Measurements from ENCODE around the gene TPBGL.

The TPBGL gene, protein sequence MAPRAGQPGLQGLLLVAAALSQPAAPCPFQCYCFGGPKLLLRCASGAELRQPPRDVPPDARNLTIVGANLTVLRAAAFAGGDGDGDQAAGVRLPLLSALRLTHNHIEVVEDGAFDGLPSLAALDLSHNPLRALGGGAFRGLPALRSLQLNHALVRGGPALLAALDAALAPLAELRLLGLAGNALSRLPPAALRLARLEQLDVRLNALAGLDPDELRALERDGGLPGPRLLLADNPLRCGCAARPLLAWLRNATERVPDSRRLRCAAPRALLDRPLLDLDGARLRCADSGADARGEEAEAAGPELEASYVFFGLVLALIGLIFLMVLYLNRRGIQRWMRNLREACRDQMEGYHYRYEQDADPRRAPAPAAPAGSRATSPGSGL

DNA sequence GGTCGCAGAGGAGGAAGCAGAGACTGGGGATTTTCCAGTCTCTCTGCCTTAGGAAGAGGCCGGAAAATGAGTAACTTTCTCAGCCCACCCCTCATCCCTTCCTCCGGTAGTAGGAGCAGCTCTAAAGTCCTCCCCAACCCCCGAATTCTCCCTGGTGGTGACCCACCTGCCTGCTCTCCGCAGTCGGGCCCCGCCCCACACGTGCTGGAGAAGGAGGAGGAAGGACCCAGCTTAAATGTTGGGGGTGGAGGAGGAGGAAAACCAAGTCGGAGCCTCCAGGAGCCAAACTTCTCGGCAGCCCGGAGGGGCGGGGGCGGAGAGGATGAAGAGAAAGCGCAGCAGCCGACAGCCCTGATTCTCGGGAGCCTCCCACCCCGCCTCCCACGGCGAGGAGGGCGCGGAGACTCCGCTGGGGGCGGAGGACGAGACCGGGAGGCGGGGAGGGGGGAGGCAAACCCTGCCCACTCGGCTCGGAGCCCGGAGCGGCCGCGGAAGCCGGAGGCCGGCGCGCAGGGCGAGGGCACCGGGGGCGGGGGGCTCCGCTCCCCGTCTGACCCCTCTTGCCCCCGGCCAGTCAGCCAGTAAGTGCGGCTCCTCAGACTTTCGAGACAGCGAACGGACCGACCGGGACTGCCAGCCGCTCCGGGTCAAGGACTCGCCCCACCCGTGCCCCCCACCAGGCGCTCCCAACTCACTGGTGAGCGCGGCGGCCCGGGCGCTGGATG lies at the start of gene TPBGL:
TSS of gene TPBGL (plus strand) at position 464 of the 725 bp plus-strand sequence. CDS start 276 bp downstream, outside the sequence.
- peak; percentile 36 to 40 for DNase-seq

DNA sequence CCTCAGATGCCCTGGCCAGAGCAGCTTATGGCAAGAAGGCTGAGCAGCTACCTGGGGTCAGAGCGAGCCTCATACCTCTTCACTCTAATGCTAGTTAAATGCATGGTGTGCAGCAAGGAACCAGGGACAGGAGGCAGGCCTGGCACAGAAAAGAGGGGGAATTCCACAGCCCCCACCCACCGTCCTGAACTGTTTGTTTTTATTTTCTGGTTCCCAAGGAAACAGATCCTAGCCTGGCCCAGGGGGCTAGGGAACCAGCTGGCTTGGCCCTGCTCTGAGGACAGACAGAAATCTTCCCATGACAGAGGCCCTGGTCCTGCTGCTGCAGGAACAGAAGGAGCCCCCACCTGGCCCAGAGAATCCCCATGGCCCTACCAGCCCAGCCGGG lies 49.2 kb upstream of the TPBGL start:
- no peak for DNase-seq

DNA sequence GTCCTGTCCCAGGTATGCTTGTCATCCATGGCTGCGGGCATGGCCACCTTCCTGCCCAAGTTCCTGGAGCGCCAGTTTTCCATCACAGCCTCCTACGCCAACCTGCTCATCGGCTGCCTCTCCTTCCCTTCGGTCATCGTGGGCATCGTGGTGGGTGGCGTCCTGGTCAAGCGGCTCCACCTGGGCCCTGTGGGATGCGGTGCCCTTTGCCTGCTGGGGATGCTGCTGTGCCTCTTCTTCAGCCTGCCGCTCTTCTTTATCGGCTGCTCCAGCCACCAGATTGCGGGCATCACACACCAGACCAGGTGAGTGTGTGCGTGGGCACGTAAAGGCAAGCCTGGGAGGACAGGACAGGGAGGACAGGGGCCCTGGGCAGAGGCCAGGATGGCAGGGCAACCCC lies 47.3 kb upstream of the TPBGL start:
- DNase-seq = no peak

DNA sequence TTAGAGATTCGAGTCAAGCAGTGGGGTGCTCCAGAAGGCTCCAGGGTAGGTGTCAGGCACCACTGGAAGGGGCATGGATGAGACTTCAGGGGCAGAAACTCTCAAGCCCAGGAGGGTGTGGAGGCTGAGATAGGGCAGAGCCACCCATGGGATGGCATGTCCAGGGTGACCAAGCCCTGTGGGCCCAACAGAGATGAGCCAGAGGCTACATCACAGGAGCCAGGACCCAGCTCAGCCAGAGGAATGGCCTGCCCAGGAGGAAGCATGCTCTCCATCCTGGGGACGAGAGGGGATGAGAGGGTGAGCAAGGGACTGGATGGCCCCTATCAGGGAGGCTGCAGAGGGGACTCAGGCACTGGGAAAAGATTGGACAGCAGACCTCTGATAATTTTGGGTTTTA lies 46.9 kb upstream of the TPBGL start:
- DNase-seq = no peak

DNA sequence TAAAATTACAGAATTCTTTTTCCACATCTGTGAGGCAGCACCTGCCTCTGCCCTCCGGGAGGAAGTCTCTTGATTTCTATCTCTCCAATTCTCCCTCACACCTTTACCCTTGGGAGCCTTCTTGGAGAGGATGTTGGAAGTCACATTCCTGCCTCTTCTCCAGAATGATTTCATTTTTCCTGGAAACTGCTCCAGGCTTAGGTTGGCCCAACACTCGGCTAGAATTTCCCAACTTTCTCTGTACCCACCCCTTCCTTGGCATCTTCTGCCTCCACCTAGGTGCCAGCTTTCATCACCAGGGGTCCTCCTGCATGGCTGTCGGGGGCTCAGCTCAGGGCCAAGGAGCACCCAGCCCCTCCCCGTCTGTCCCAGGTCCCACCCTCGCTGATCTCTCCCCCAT lies 46.4 kb upstream of the TPBGL start:
- no peak for DNase-seq

DNA sequence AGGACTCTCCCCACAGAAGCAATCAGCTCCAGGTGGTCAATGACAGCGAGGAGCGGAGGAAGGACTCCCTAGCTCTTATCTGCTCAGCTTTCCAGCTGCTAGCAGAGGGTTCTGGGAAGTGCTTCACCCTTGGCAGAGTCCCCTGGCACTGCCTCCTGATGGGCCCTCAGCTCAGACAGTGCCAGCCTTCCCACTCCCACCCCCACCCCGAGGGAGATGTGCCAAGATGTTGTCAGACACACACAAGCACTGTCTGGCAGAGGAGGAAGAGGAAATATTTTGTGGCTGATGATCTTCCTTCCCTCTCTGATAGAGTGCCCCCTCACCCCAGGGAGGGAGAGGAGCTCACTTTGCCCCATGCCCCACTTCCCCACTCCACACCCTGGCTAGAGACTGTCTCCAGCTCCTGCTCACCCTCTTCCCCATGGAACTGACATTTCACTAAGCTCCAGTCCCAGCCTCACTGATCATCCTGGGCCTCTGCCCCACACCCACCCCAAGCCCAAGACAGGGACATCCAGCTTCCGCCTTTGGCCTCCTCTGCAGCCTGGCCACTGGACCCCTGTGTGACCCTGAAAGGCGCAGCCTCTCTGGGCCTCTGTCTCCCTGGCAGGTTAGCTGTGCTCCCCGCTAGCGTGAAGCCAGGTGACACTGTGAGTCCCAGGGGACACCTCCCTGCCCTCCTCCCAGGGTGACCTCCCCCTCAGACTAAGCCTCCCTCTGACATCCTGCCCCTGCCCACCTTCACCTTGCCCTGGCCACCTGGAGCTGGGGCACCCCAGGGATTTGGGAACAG lies 45.2 kb upstream of the TPBGL start:
- DNase-seq = no peak

DNA sequence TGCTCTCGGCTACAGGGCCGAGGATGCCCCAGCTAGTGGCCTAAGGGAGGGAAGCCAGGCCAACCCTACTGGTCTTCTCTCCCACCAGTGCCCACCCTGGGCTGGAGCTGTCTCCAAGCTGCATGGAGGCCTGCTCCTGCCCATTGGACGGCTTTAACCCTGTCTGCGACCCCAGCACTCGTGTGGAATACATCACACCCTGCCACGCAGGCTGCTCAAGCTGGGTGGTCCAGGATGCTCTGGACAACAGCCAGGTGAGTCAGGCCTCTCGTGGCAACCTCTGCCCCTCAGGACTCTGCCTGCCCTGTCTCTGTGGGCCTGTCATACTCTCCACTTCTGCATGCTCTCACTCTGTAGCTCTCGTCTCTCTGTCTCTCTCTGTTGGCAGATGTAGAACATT lies 44.1 kb upstream of the TPBGL start:
- no peak for DNase-seq

DNA sequence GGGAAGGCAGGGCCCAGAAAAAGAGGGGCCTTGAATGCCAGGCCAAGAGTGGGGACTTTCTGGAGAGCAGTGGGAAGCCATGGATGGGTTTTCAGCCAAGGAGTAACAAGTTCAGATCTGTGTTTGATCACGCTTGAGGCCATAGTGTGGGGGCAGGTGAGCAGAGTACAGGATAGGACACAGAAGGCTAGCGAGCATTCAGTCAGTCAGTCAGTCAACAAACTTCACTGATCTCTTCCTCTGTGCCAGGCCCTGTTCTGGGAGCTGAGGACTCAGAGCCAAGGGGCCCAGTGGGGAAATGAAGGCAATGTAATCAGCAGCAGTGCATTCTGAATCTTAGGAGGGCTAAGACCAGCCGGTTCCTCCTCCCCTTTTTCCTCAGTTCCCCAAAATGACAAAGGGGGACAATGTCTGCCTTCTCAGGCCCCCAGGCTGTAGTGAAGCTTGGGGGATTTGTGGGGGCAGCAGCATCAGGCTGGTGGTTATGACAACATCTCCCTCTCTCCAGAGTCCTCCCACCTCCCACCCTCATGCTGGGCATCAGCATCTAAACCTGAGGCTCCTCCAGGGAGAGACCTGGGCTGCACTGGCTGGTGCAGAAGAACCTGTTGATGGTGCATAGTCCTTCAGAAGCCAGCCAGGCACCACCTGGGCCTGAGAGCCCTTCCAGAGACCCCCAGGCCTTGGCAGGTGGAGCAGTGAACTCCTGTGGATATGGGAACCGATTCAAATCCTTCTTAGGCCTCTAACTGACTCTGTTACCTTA lies 42.9 kb upstream of the TPBGL start:
- no peak for DNase-seq

DNA sequence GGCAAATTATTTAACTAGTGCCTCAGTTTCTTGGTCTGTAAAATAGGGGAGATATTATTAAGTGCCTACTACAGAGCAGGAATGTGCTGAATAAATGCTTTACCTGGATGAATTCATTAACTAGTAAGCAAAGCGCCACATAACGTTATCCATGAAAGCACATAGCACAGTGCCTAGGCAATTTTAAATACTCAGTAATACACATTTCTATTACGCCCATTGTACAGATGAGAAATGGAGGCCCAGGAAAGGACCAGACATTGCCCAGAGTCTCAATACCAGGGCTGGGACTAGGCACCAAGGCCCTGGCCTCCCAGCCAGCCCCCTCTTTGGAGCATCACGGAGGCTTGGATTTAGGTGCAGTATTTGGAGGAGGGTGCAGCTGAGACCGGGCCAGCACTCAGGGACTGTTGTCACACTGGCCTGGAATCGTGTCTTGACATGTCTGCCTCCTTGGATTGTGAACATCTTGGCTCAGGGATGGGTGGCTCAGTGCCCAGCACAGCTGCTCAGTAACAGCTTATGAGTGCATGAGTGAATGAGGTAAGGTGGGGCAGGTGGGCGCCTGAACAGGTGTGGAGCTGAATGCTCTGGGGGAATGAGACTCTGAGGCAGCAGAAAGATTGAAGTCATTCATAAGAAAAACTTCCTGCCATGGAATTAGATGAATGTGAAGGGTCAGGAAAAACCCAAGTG lies 42.1 kb upstream of the TPBGL start:
- DNase-seq = no peak

DNA sequence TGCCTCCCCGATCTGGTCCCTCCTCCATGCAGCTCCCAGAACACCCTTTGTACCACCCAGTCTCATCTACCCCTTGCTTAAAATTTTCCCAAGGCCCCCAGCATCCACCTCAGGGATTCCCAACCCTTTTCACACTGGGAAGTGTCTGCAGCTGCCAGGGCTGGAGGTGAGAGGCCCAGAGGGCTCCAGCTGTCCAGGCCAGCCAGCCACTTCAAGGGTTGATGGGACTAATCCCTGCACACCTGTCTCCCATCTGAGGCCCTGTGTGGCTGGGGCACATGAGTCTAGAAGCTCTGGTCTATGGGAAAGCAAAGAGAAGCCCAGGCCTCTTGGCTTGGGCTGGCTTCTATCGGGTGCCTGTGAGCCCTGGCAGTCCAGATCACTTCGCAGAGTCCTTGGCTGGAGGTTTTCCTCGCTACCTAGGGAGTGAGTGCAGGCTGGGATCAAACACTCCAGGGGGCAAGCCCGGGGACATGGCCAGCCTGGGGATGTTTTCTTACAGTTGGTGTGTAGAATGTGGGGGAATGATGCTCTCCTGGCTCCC lies 41.1 kb upstream of the TPBGL start:
- no peak for DNase-seq

DNA sequence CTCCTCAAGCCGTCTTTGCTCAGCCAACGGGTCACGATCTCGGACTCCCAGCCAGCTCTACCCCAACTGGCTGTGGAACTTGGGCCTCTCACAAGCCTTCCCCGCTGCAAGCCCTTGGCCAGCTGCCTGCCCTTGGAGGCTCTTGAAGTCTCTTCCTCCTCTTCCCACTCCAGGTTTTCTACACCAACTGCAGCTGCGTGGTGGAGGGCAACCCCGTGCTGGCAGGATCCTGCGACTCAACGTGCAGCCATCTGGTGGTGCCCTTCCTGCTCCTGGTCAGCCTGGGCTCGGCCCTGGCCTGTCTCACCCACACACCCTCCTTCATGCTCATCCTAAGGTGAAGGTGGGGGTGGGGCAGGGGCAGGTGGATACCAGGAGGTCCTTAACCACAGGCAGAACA lies 40.5 kb upstream of the TPBGL start:
- DNase-seq = no peak

DNA sequence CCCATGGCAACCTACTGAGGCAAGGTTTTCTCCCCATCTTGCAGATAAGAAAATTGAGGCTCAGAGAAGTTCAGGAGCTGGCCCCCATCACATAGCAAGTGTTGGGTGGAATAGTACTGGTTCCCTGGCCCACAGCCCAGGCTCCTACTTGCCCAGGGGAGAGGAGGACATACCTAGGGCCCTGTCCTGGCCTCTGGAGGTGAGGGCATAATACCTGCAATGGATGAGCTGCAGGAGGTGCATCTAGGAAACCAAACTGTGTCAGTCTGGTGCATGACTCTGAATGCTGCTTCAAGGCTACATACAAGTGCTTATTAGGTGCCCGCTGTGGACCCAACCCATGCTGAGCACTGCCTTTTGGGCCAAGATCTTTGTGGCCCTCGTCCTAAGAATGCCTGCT lies 40.0 kb upstream of the TPBGL start:
- no peak for DNase-seq

DNA sequence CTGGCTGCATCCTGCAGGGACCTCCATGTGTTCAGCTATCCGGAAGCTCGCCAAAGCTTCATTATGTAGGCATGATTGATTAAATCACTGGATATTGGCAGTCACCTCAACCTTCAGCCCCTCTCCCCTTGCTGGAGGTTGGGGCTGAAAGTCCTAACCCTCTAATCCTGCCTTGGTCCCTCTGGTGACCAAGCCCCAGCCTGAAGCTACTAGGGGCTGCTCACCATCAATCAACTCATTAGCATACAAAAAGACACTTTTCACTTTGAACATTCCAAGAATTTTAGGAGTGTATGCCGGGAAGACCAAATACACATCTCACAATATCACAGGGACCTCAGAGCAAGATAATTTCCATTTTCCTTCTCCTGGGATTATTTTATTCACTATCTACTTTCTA lies 38.8 kb upstream of the TPBGL start:
- DNase-seq = no peak

DNA sequence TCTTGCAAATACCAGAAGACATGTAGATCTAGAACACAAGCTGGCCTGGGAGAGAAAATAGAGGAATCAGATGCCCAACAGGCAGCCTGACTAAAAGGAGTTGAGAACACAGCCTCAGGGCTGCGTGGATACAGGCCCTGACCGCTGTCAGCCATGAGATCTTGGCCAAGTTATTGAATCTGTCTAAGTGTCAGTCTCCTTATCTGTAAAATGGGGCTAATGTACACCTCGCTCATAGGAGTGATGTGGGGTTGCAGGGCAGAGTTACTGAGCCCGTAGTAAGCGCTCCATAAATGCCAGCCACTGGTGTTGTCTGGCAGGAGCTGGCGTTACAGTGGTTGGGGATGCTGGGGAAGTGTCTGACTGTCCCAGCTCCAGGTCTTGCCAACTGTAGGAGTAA lies 38.4 kb upstream of the TPBGL start:
- DNase-seq = no peak

DNA sequence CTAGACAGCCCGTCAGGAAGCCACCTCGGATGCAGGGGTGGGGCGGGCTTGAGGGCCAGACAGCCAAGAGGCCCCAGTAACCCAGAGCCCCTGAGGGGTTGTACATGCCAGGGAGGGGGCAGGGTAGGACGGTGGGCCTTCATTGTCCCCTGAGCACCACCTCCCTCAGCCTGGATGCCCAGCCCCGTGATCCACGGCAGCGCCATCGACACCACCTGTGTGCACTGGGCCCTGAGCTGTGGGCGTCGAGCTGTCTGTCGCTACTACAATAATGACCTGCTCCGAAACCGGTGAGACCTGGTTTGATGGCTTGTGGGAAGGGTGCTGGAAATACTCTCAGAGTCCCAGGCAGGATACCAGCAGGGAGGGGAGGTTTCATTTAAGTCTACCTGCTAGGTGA lies 37.4 kb upstream of the TPBGL start:
- no peak for DNase-seq

DNA sequence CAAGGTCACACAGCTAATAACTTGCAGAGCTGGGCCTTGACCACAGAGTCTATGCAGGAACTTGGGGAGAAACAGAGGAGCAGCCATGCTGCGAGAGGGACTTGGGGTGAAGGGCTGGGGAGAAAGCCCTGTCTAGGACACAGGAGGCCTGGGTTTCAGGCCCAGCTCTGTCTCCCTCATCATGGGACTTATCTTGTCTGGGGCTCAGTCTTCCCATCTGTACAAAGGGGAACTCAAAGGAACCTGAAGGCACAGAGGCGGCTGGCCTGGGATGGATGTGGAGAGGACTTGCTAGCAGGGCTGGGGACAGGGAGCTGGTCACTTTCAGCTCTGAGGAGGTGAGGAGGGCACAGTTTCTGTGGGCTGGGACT lies 36.9 kb upstream of the TPBGL start:
- no peak for DNase-seq

DNA sequence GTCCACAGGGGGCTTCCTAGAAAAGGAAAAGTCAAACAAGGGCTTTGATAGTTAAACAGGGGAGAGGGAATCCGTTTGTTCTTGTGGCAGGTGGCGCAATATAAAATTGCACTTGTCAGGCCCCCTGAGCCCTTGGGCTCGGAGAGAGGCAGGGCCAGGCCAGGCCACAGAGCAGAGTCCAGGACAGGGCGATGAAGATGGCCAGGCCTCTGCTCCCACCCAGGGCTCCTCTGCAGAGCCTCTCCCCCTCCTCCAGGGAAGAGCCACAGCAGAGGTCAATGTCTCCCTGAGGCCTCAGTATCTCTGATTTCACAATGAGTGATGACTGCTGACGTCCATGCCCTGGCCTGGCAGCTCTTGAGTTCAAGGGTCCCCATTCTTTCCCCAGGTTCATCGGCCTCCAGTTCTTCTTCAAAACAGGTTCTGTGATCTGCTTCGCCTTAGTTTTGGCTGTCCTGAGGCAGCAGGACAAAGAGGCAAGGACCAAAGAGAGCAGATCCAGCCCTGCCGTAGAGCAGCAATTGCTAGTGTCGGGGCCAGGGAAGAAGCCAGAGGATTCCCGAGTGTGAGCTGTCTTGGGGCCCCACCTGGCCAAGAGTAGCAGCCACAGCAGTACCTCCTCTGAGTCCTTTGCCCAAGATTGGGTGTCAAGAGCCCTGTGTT lies 36.4 kb upstream of the TPBGL start:
- no peak for DNase-seq

DNA sequence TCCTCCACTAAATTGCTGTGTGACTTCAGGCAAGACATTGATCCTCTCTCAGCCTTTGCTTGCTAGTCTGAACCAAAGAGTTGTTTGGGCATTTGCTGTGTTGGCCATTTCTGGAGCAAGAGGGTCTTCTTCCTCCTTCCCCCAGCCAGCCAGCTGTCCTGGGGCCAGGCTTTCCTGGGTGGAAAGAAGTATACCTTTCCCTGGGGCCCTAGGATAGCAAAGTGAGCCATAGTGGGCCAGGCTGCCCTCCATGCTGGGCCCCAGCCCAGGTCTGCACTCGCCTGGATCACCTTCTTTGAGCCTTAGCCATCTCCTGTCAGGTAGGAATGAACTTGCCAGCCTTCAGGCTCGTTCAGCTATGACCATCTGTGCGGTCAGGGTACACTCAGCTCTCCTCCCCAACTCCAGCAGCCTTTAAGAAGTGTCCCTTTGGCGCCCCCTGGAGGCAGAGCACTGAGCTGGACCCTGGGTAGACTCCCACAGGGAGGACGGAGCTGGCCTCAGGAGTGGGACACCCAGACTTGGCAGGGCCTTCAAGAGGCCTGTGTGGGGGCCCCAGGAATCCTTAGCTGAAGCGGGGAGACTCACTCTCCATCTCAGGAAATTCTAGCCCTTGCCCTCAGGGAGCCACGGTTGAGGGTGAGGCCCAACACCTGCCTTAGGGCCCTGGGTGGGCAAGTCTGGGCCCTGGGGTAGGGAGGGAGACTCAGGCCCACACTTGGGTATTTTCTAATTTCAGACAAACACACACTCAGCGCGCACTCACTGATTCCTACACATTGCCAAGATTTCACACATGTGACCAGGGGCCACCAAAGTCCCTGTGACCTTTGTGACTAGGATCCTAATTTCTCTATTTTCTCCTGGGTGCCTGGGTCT lies 35.6 kb upstream of the TPBGL start:
- peak; percentile 90 to 91 for DNase-seq

DNA sequence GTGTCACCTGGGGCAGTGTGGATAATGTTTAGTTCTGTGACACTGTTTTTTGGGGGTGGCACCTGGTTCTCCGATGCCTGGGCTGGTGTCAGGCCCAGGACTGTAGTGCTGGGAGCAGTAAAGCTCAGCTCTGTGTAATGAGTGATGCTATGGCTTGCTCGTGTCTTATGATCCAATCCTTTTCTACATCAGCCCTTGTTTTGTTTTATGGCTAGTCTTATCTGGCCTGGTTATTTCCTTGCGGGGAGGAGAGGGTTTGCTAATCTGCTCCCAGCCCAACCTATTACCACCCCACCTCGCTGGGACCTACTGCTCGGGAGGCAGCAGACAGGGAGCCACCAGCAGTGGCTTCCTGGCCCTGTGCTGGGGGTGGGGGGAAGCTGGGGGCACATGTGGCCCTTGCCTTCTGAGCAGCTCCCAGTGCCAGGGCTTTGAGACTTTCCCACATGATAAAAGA lies 35.0 kb upstream of the TPBGL start:
- no peak for DNase-seq

DNA sequence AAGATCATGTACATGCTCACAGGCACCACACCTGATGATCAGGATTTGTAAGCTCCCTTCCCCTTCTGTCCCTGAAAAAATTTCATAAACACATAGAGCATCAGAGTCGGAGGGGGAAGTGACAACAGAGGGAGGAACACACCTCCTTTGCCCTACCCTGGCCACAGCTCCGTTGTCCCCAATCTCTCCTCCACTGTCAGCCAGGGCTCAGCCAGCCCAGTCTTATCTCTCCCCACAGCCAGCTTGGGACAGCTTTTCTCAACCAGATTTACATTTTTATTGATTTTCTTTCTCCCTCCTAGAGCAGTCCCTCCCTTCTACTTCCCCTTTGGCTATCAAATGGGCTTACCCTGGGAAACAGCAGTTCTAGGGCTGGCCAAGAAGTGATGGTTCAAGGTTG lies 32.1 kb upstream of the TPBGL start:
- DNase-seq = no peak

Measured in activated T-cell treated with anti-CD3 and anti-CD28 coated beads, Interleukin-2, amount 50 U/mL, for 48 hours (primary cell).